Measurements from ENCODE around the gene MIA2.

GRCh38 chr14:39360316-39360715, 126.6 kb downstream of the MIA2 start:
- TF ChIP-seq, protein P1, sequence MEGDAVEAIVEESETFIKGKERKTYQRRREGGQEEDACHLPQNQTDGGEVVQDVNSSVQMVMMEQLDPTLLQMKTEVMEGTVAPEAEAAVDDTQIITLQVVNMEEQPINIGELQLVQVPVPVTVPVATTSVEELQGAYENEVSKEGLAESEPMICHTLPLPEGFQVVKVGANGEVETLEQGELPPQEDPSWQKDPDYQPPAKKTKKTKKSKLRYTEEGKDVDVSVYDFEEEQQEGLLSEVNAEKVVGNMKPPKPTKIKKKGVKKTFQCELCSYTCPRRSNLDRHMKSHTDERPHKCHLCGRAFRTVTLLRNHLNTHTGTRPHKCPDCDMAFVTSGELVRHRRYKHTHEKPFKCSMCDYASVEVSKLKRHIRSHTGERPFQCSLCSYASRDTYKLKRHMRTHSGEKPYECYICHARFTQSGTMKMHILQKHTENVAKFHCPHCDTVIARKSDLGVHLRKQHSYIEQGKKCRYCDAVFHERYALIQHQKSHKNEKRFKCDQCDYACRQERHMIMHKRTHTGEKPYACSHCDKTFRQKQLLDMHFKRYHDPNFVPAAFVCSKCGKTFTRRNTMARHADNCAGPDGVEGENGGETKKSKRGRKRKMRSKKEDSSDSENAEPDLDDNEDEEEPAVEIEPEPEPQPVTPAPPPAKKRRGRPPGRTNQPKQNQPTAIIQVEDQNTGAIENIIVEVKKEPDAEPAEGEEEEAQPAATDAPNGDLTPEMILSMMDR (conservative IDR thresholded peaks at IDR 0.05; ENCODE audit: low read depth, low read length): no peak
- TF ChIP-seq EZH2 (IDR thresholded peaks at IDR 0.05; ENCODE audit: low read length, unreplicated experiment): no peak

All from PC-3 (cell line).